GM19452 (cell line): ENCODE data around the gene ACP5.
A peak's percentile ranks its signal among the peaks of the same experiment; 100 is the strongest.
"Not testable (repeated sequence)": the region's sequence is repeated elsewhere in the genome, so short reads cannot be mapped to it uniquely, and the experiment has no call there.

ENCODE experiments used
- ATAC-seq: cut with Tn5 transposase; IDR thresholded peaks from one replicate; pipeline ENCODE4 v1.9.1; 2021; ENCODE audit not compliant: unreplicated experiment

Gene ACP5

GRCh38 chr19:11580116-11580515 is 2.7 kb upstream of the ACP5 start:
- no peak for ATAC-seq

- no peak for ATAC-seq
Measured at GRCh38 chr19:11578258-11579142, 1.1 kb upstream of the ACP5 start.

GRCh38 chr19:11576227-11576626 is 1.2 kb downstream of the ACP5 start:
- ATAC-seq, result no peak

- no peak for ATAC-seq
Measured at GRCh38 chr19:11574689-11575088, 2.8 kb downstream of the ACP5 start.

GRCh38 chr19:11573763-11574162 is 3.7 kb downstream of the ACP5 start:
- not testable (repeated sequence) for ATAC-seq

- ATAC-seq, result not testable (repeated sequence)
Measured at GRCh38 chr19:11573354-11573753, 4.1 kb downstream of the ACP5 start.

GRCh38 chr19:11570039-11570462 is 7.4 kb downstream of the ACP5 start:
- ATAC-seq, result no peak

- no peak for ATAC-seq
Measured at GRCh38 chr19:11566164-11566563, 11.3 kb downstream of the ACP5 start.

GRCh38 chr19:11565649-11565980 is 11.8 kb downstream of the ACP5 start:
- ATAC-seq, result not testable (repeated sequence)

- not testable (repeated sequence) for ATAC-seq
Measured at GRCh38 chr19:11564082-11564807, 13.2 kb downstream of the ACP5 start.

GRCh38 chr19:11563532-11563931 is 13.9 kb downstream of the ACP5 start:
- no peak for ATAC-seq

- no peak for ATAC-seq
Measured at GRCh38 chr19:11560404-11561051, 16.9 kb downstream of the ACP5 start.

GRCh38 chr19:11558881-11559828 is 18.3 kb downstream of the ACP5 start, which contains the start of gene ELOF1:
TSS of gene ELOF1 (minus strand) at chr19:11559230. CDS start at chr19:11554347, 4,883 bp downstream.
- ATAC-seq, result peak; percentile 74

- ATAC-seq, result no peak
Measured at GRCh38 chr19:11556634-11557420, 20.6 kb downstream of the ACP5 start.

- ATAC-seq, result no peak
Measured at GRCh38 chr19:11555246-11555645, 22.2 kb downstream of the ACP5 start.

GRCh38 chr19:11554160-11554559 is 23.3 kb downstream of the ACP5 start:
- no peak for ATAC-seq

- ATAC-seq, result no peak
Measured at GRCh38 chr19:11552666-11553372, 24.6 kb downstream of the ACP5 start.

GRCh38 chr19:11551603-11552235 is 25.7 kb downstream of the ACP5 start:
- no peak for ATAC-seq

GRCh38 chr19:11550265-11550664 is 27.2 kb downstream of the ACP5 start:
- ATAC-seq, result no peak
